Measurements from ENCODE around the gene NME7.
"Not testable (repeated sequence)": the region's sequence is repeated elsewhere in the genome, so short reads cannot be mapped to it uniquely, and the experiment has no call there.

Gene NME7

GRCh38 chr1:169214598-169214997 is 153.0 kb downstream of the NME7 start:
- DNase-seq = no peak

DNA sequence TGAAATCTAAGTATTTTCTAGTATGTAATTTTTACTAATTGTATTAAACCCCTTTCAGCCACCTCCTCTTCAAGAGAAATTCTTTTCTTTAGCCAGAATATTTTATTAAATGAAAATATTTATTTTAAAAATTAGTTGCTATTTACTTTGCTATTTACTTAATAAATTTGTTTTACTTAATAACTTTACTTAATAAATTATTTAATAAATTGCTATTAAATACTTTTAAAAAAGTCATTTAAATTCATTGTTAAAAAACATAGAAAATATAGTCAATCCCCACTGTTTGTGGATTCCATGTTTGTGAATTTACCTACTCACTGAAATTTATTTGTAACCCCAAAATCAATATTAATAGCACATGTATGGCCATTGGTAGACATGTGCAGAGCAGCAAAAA is 155.5 kb downstream of the NME7 start:
- no peak for DNase-seq

GRCh38 chr1:169207797-169208520 is 159.6 kb downstream of the NME7 start:
- DNase-seq = no peak

DNA sequence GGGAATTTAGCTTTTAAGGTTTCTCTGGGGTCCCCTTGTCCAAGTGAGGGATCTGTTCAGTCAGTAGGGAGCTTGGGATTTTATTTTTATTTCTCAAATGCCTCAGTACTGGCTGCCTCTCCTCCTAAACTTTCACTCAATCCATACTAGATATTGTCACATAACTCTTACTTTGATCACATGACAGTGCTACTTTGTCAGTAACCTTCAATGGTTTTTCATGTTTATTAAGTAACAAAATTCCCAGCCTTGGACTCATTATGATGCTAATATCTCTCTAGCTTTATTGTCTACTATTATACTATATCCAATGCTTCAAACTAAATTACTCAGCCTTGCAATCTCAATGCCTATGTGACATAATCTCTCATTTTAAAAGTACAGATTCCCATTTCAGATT is 163.4 kb downstream of the NME7 start:
- no peak for DNase-seq

- DNase-seq = no peak
Observed at GRCh38 chr1:169202791-169203665, 164.6 kb downstream of the NME7 start.

GRCh38 chr1:169201084-169201619 is 166.4 kb downstream of the NME7 start:
- no peak for DNase-seq

DNA sequence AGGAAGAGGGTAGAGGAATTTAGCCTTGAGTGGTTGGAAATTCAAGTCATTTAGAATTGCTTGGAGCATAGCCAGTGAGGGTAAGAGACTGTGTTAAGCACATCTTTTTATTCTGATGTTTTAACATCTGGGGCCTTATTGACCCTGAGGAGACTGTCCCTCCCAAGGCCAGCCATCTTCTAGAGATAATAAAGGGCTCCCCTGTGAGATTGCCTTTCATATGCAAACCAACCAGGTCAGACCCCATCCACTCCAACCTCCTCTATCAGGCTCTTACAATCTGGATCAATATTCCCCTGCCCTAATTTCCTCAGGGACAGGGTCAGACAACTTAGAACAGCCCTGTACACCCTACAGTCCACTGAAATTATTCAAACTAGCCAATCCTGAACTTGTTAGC is 167.3 kb downstream of the NME7 start:
- DNase-seq = no peak

DNA sequence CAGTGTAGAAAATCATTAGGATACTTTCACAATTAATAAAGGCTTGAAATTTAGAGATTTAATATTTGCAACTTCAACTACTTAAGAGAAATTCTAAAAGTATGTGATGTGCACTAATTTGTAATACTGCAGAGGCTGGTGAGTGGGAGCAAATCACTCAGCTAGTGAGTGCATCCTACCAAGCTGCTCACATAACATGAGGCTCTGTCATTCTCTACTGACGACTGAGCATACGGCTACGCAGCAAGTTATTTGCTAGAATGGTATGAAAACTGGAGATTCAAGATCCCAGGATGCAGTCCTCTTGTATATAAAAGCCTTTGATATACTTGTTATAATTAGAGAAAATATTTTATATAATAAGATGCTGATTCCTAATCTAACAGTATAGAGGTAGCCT is 171.0 kb downstream of the NME7 start:
- DNase-seq = no peak

GRCh38 chr1:169196161-169196560 is 171.4 kb downstream of the NME7 start:
- DNase-seq = no peak

- DNase-seq = no peak
Observed at GRCh38 chr1:169193191-169193850, 174.3 kb downstream of the NME7 start.

DNA sequence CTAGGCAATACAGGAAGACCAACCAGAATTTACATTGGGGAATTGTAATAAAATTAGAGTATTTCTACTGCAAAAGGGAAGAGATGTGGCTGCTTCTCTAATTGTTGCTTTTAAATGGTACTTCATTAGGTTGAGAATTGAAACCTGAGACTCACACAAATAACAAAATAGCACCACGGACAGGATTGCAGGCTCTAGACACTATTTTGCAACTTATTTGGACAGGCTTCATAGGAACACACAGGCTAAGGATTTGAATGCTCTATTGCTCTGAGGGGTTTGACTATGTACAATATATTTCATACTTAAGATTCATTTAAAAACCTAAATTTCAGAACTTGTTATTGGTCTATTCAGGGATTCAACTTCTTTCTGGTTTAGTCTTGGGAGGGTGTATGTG is 181.5 kb downstream of the NME7 start:
- no peak for DNase-seq

DNA sequence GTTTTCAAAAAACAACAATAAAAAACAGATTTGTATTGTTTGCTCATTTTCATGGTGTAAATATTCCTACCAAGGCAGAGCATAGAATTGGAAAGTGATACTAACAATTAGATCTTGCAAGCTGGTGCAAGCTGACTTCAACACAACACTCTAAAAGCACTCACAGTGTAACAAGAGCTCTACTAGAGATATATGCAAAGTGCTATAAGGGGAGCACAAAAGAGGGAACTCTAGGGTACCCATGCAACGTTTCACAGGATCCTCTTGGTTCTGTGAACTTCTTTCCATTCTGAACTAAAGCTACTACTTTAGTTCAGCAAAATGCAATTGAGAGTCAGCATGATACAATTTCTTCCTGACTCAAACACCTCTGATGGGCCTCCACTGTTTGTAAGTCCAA is 182.8 kb downstream of the NME7 start:
- no peak for DNase-seq

DNA sequence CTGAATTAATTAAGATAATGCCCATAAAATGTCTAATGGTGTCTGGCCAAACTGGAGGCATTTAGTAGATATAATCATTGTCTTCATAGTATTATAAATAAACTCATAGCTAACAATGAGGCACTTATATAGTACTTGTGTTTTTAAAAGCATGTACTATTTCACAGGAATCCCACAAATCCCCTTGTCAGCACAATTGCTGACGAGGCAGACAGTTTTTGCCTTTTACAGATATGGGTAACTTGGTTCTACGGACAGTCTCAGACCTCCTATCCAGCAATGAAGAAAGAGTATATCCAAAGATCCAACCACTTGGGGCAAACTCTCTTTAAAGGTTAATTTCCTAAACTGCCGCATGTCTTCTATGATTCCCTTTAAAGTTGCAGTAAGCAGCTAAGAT is 187.4 kb downstream of the NME7 start:
- DNase-seq = no peak

GRCh38 chr1:169179431-169179830 is 188.2 kb downstream of the NME7 start:
- not testable (repeated sequence) for DNase-seq

DNA sequence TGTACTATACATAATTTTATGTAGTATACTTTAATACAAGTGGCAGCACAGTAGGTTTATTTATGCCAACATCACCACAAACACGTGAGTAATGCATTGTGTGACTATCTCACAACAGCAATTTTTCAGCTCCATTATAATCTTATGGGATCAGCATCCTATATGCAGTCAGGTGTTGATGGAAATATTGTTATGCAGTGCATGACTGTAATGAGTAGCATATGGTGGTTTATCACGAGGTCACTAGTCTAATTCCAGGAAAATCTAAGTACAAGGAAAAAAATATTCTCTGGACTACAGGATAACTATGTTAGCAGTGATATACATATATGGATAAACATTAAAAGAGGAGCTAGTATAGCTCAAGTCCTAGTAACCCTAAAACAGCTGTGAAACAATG is 192.1 kb downstream of the NME7 start:
- DNase-seq = no peak

GRCh38 chr1:169163059-169163458 is 204.5 kb downstream of the NME7 start:
- DNase-seq = peak in 1 of 3 donors; percentile 6

- DNase-seq = peak in 2 of 3 donors; percentile 6 to 8
Observed at GRCh38 chr1:169161496-169162194, 206.0 kb downstream of the NME7 start.

DNA sequence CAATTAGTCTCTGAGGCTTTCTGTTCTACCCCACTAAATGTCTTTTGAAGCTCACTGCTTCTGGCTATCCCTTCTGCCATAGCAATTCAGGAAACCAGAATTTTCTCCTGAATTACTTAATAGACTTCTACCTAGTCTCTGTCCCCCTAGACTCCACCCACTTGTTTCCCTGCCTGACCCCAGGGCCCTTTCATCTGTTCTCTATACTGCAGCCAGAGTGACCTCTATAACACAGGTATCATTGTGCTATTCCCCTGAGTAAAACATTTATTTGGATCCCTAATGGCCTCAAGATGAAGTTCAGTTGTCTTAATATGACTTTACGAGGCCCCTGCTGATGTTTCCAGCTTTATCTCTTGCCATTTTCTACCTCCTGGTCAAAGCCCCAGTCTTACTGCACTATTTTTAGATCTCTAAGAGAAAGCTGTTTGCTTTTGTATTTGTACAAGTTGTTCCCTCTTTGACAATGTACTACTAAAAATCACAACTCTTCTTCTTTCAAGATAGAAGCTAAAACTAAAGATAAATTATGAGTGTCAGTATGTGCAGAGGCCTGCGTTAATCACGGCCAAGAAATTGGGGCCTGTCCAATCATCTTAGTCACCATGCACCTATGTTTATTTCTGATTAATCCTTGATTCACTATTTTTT is 206.6 kb downstream of the NME7 start:
- DNase-seq = no peak

- no peak for DNase-seq
Observed at GRCh38 chr1:169156580-169156979, 211.0 kb downstream of the NME7 start.

GRCh38 chr1:169155675-169156074 is 211.9 kb downstream of the NME7 start:
- no peak for DNase-seq

- DNase-seq = no peak
Observed at GRCh38 chr1:169151338-169151837, 216.2 kb downstream of the NME7 start.

Data from suppressor macrophage treated with lipopolysaccharide for 1 hour (primary cell).